Vagina (tissue), 2 donors: ENCODE measurements around the gene CYB5B. TPM values are rescaled to one million over a fixed set of nuclear protein-coding genes. Genes with fewer than 3 reads are reported as not detected.

Experiments used
- DNase-seq, 2 donors: peaks; one replicate each; pipeline ENCODE4 v3.0.0-alpha.2; 2017; ENCODE audit errors: extremely low spot score in 2 of 2
- H3K27ac ChIP-seq: fragments of 200-600 bp; sonication (generic); one replicate; pipeline ENCODE4 v1.5.1; 2019
- H3K27me3 ChIP-seq: fragments of 200-600 bp; sonication (generic); one replicate; pipeline ENCODE4 v1.5.1; 2019
- H3K36me3 ChIP-seq, 2 donors: fragments of 200-600 bp; sonication (generic); one replicate each; pipeline ENCODE4 v1.5.1; 2017 to 2019
- H3K4me1 ChIP-seq: fragments of 200-600 bp; sonication (generic); one replicate; pipeline ENCODE4 v1.5.1; 2019
- H3K4me3 ChIP-seq, 2 donors: fragments of 200-600 bp; sonication (generic); 1 replicate in 1 of 2; 2 replicates in 1 of 2; pipeline ENCODE4 v1.5.1; 2016 to 2019
- H3K9me3 ChIP-seq: fragments of 200-600 bp; sonication (generic); one replicate; pipeline ENCODE4 v1.5.1; 2019
- POLR2A ChIP-seq, 2 donors: fragments of 450-650 bp; IDR thresholded peaks; one replicate each; pipeline ENCODE4 v1.6.1; 2017; ENCODE audit warnings: antibody characterized with exemption in 2 of 2, mild to moderate bottlenecking in 2 of 2, moderate library complexity in 2 of 2
- POLR2AphosphoS5 ChIP-seq, 2 donors: sonication (generic); formaldehyde crosslinking; IDR thresholded peaks; one replicate each; pipeline ENCODE4 v1.9.0; 2017; ENCODE audit warnings: antibody characterized with exemption in 2 of 2, mild to moderate bottlenecking in 2 of 2, low read depth in 1 of 2; ENCODE audit not compliant: insufficient read depth in 1 of 2
- intact Hi-C: fragments of 100-400 bp; cut with DNase I; formaldehyde crosslinking; loops from one replicate; pipeline ENCODE4 v1.15.1; 2023
- total RNA-seq: library from RNA; depleted of rRNA; stranded (reverse); fragments of >200 nt; gene quantifications from one replicate; pipeline ENCODE4 v1.2.3, GENCODE V29; 2016
- TF ChIP-seq, protein P1 (sequence below), 3 experiments: fragments of 450-650 bp in 2 of 3; fragments of 200-600 bp in 1 of 3; sonication (generic) in 1 of 3; IDR thresholded peaks; one replicate each; pipeline ENCODE4 v1.5.1; 2017 to 2019; ENCODE audit warnings: antibody characterized with exemption in 3 of 3, mild to moderate bottlenecking in 2 of 3, moderate library complexity in 2 of 3

The CYB5B gene
- total RNA-seq, 1 donor from 2014 or later: 37.6 TPM

DNA sequence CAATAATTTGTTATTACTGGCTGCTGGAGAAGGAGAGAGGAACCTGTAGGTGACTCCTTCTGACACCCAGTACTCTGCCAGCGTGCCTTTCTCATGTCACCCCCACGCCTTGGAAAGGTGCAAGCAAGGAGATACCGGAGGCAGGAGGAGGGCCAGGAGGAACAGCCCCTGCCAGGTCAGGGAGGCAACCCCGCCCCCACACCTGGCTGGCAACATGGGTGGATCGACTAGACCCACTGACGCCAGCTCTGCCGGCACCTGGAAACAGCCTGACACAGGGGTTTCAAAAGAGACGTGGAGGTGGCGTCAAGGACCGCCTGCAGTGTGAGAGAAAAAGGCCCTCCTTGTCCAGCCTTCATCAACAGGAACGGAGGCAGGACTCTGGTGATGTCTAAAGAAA, 62.3 kb downstream of the CYB5B start:
- intact Hi-C loops: no loop called here

DNA sequence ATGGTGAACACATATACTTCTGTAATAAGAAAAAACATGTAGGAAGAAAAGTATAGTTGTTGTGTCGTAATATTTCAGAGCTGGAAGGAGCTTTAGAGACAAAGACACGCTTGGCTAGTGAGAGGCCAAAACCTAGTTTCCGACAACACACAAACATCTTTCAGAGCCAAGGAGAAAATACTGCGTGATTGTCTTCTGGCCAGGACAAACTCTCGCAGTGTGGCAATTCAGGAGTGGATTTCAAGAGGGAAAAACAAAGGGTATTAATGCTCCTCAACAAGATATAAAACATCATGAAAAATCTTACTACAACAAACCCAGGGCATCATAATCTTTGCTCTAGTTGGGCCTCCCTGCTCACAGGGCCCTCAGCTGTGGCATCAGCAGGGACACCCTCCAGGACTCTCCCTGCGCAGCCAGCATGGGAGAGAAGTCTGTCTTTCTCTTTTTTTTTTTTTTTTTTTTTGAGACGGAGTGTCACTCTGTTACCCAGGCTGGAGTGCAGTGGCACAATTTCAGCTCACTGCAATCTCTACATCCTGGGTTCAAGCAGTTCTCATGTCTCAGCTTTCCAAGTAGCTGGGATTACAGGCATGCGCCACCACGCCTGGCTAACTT, 66.4 kb downstream of the CYB5B start:
- Histone ChIP-seq H3K4me3 (no peak overlapping the region), H3K27ac (no peak overlapping the region), H3K9me3 (no peaks in the 10 kb centered on the region), H3K4me1 (no peaks in the 10 kb centered on the region), H3K27me3 (no peaks in the 10 kb centered on the region), H3K36me3 (no peaks in the 10 kb centered on the region)
- intact Hi-C loops: no loop called here
- no peak for DNase-seq
- TF ChIP-seq POLR2A (IDR thresholded peaks at IDR 0.05) (no peak), POLR2AphosphoS5 (IDR thresholded peaks at IDR 0.05; ENCODE audit: insufficient read depth in 1 of 2, low read depth in 1 of 2) (no peak)

More for the DNA sequence above, 62.3 kb downstream of the CYB5B start:
- TF ChIP-seq POLR2AphosphoS5 (IDR thresholded peaks at IDR 0.05; ENCODE audit: insufficient read depth in 1 of 2, low read depth in 1 of 2) (no peak), POLR2A (IDR thresholded peaks at IDR 0.05) (no peak)
- TF ChIP-seq, protein P1, sequence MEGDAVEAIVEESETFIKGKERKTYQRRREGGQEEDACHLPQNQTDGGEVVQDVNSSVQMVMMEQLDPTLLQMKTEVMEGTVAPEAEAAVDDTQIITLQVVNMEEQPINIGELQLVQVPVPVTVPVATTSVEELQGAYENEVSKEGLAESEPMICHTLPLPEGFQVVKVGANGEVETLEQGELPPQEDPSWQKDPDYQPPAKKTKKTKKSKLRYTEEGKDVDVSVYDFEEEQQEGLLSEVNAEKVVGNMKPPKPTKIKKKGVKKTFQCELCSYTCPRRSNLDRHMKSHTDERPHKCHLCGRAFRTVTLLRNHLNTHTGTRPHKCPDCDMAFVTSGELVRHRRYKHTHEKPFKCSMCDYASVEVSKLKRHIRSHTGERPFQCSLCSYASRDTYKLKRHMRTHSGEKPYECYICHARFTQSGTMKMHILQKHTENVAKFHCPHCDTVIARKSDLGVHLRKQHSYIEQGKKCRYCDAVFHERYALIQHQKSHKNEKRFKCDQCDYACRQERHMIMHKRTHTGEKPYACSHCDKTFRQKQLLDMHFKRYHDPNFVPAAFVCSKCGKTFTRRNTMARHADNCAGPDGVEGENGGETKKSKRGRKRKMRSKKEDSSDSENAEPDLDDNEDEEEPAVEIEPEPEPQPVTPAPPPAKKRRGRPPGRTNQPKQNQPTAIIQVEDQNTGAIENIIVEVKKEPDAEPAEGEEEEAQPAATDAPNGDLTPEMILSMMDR (IDR thresholded peaks at IDR 0.05): no peak
- H3K27ac ChIP-seq: no peak overlapping the region
- H3K27me3 ChIP-seq: no peaks in the 10 kb centered on the region
- H3K4me3 ChIP-seq: no peak overlapping the region
- H3K4me1 ChIP-seq: peaks cover 15% of the 10 kb centered on the region
- no peak for DNase-seq
- H3K36me3 ChIP-seq: no peaks in the 10 kb centered on the region
- no peaks in the 10 kb centered on the region for H3K9me3 ChIP-seq

GRCh38 chr16:69494991-69495392, 70.6 kb downstream of the CYB5B start:
- Histone ChIP-seq H3K27ac (no peak overlapping the region), H3K27me3 (no peaks in the 10 kb centered on the region), H3K9me3 (no peaks in the 10 kb centered on the region), H3K4me3 (no peak overlapping the region), H3K36me3 (no peaks in the 10 kb centered on the region), H3K4me1 (no peaks in the 10 kb centered on the region)
- TF ChIP-seq POLR2AphosphoS5 (IDR thresholded peaks at IDR 0.05; ENCODE audit: insufficient read depth in 1 of 2, low read depth in 1 of 2) (no peak), POLR2A (IDR thresholded peaks at IDR 0.05) (no peak)
- TF ChIP-seq, protein P1 (IDR thresholded peaks at IDR 0.05): no peak
- no peak for DNase-seq
- intact Hi-C loops: no loop called here

GRCh38 chr16:69495821-69496220, 71.4 kb downstream of the CYB5B start:
- Histone ChIP-seq H3K36me3 (no peaks in the 10 kb centered on the region), H3K4me1 (no peaks in the 10 kb centered on the region), H3K4me3 (no peak overlapping the region), H3K27me3 (no peaks in the 10 kb centered on the region), H3K9me3 (no peaks in the 10 kb centered on the region), H3K27ac (no peak overlapping the region)
- no peak for TF ChIP-seq POLR2AphosphoS5 (IDR thresholded peaks at IDR 0.05; ENCODE audit: insufficient read depth in 1 of 2, low read depth in 1 of 2)
- TF ChIP-seq, protein P1 (IDR thresholded peaks at IDR 0.05): no peak
- no peak for TF ChIP-seq POLR2A (IDR thresholded peaks at IDR 0.05)
- intact Hi-C loops: no loop called here
- DNase-seq: no peak

GRCh38 chr16:69496376-69496775, 72.0 kb downstream of the CYB5B start:
- Histone ChIP-seq H3K4me1 (no peaks in the 10 kb centered on the region), H3K27ac (no peak overlapping the region), H3K9me3 (no peaks in the 10 kb centered on the region), H3K36me3 (no peaks in the 10 kb centered on the region), H3K4me3 (no peak overlapping the region), H3K27me3 (no peaks in the 10 kb centered on the region)
- intact Hi-C loops: no loop called here
- TF ChIP-seq, protein P1 (IDR thresholded peaks at IDR 0.05): no peak
- no peak for TF ChIP-seq POLR2AphosphoS5 (IDR thresholded peaks at IDR 0.05; ENCODE audit: insufficient read depth in 1 of 2, low read depth in 1 of 2)
- no peak for TF ChIP-seq POLR2A (IDR thresholded peaks at IDR 0.05)
- no peak for DNase-seq
